ENCODE results near the gene B4GALT6.

The B4GALT6 gene

GRCh38 chr18:31611511-31611910, 72.9 kb downstream of the B4GALT6 start:
- H3K36me3 Mint-ChIP-seq = no peaks in the 10 kb centered on the region
- H3K4me1 Mint-ChIP-seq (ENCODE audit: low read depth) = no peaks in the 10 kb centered on the region
- H3K27me3 Mint-ChIP-seq = no peaks in the 10 kb centered on the region
- no peak overlapping the region for H3K27ac Mint-ChIP-seq
- H3K4me3 Mint-ChIP-seq = no peak overlapping the region
- H3K9me3 Mint-ChIP-seq (ENCODE audit: low read depth) = no peaks in the 10 kb centered on the region

GRCh38 chr18:31610286-31611205, 73.8 kb downstream of the B4GALT6 start:
- H3K9me3 Mint-ChIP-seq (ENCODE audit: low read depth) = no peaks in the 10 kb centered on the region
- no peak overlapping the region for H3K27ac Mint-ChIP-seq

DNA sequence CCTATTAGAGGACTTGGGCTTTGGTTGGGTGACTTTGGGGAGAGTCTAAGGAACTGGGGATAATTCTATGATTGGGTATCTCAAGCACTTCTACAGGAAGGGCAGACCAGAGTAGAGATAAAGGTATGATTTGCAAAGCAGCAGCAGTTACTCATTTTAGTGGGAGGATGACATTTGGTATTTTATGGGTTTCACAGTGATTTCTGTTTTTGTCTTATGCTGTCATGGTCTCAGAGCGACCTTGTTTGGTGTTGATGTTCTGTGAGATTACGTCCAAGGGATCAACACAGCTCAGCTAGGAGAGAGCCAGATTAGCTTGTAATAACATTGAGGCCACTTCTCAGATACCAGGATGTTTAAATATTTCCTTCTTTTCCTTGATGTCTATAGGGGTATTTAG, 74.5 kb downstream of the B4GALT6 start:
- Mint-ChIP-seq H3K4me1 (ENCODE audit: low read depth) (no peaks in the 10 kb centered on the region), H3K27ac (no peak overlapping the region), H3K4me3 (no peak overlapping the region), H3K27me3 (no peaks in the 10 kb centered on the region), H3K36me3 (no peaks in the 10 kb centered on the region), H3K9me3 (ENCODE audit: low read depth) (no peaks in the 10 kb centered on the region)

More at GRCh38 chr18:31610286-31611205, 73.8 kb downstream of the B4GALT6 start:
- Mint-ChIP-seq H3K4me1 (ENCODE audit: low read depth) (no peaks in the 10 kb centered on the region), H3K4me3 (no peak overlapping the region), H3K36me3 (no peaks in the 10 kb centered on the region), H3K27me3 (no peaks in the 10 kb centered on the region)

- Mint-ChIP-seq H3K4me1 (ENCODE audit: low read depth) (no peaks in the 10 kb centered on the region), H3K4me3 (no peak overlapping the region), H3K27ac (no peak overlapping the region), H3K27me3 (peaks cover 4% of the 10 kb centered on the region), H3K36me3 (no peaks in the 10 kb centered on the region), H3K9me3 (ENCODE audit: low read depth) (no peaks in the 10 kb centered on the region)
These were observed 77.0 kb downstream of the B4GALT6 start for GRCh38 chr18:31607384-31607783.

- H3K27ac Mint-ChIP-seq = no peak overlapping the region
- no peaks in the 10 kb centered on the region for H3K36me3 Mint-ChIP-seq
- no peaks in the 10 kb centered on the region for H3K9me3 Mint-ChIP-seq (ENCODE audit: low read depth)
- no peak overlapping the region for H3K4me3 Mint-ChIP-seq
- no peaks in the 10 kb centered on the region for H3K4me1 Mint-ChIP-seq (ENCODE audit: low read depth)
- H3K27me3 Mint-ChIP-seq = peaks cover 4% of the 10 kb centered on the region
These were observed 78.1 kb downstream of the B4GALT6 start for GRCh38 chr18:31606265-31606664.

DNA sequence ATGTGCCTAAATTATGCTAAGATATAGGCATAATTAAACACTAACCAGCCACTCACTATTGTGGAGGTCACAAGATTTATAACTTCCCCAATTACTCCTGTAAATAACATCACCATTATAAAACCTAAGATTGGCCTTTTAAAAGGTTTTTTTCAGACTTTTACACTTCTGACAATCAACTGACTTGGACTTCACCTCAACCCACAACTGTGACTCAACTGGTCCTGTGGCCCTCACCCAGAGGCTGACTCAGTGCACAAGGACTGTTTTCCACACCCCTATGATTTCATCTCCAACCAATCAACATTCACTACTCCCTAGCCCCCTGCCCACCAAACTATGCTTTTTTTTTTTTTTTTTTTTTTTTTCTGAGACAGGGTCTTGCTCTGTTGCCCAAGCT, 81.1 kb downstream of the B4GALT6 start:
- no peaks in the 10 kb centered on the region for H3K36me3 Mint-ChIP-seq

GRCh38 chr18:31598021-31598805, 86.2 kb downstream of the B4GALT6 start:
- H3K9me3 Mint-ChIP-seq (ENCODE audit: low read depth) = no peaks in the 10 kb centered on the region
- no peaks in the 10 kb centered on the region for H3K27me3 Mint-ChIP-seq
- H3K27ac Mint-ChIP-seq = no peak overlapping the region
- H3K4me1 Mint-ChIP-seq (ENCODE audit: low read depth) = no peaks in the 10 kb centered on the region
- no peaks in the 10 kb centered on the region for H3K36me3 Mint-ChIP-seq
- no peak overlapping the region for H3K4me3 Mint-ChIP-seq

More for the DNA sequence above, 81.1 kb downstream of the B4GALT6 start:
- Mint-ChIP-seq H3K27me3 (peaks cover 4% of the 10 kb centered on the region), H3K4me3 (no peak overlapping the region), H3K9me3 (ENCODE audit: low read depth) (no peaks in the 10 kb centered on the region), H3K4me1 (ENCODE audit: low read depth) (no peaks in the 10 kb centered on the region), H3K27ac (no peak overlapping the region)

DNA sequence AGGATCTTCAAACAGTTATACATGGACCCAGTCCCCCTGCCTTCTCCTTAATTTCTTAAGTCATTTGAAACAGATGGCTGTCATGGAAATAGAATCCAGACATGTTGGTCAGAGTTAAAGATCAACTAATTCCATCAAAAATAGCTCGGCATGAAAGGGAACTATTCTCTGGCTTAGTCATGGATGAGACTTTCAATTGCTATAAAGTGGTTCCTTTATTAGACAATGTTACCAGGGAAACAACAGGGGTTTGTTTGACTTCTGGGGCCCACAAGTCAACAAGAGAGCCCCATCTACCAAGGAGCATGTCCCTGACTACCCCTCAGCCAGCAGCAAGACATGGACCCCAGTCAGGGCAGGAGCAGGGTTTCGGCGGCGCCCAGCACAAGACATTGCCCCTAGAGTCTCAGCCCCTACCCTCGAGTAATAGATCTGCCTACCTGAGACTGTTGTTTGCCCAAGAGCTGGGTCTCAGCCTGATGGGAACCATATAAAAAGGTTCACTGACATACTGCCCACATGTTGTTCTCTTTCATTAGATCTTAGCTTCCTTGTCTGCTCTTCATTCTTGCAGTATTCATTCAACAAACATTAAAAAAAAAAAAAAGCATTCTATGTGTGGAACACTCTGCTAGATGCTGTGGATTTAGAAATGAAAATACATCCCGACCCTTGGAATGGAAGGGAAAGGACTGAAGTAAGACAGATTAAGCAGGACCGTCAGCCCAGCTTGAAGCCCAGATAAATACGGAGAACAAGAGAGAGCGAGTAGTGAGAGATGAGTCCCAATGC, 88.1 kb downstream of the B4GALT6 start:
- Mint-ChIP-seq H3K4me1 (ENCODE audit: low read depth) (no peaks in the 10 kb centered on the region), H3K36me3 (no peaks in the 10 kb centered on the region), H3K4me3 (no peak overlapping the region), H3K27ac (no peak overlapping the region), H3K9me3 (ENCODE audit: low read depth) (no peaks in the 10 kb centered on the region), H3K27me3 (no peaks in the 10 kb centered on the region)

- Mint-ChIP-seq H3K27me3 (no peaks in the 10 kb centered on the region), H3K9me3 (ENCODE audit: low read depth) (no peaks in the 10 kb centered on the region), H3K36me3 (no peaks in the 10 kb centered on the region)
These were observed 89.1 kb downstream of the B4GALT6 start for GRCh38 chr18:31595121-31595771.

GRCh38 chr18:31592506-31593157, 91.7 kb downstream of the B4GALT6 start:
- Mint-ChIP-seq H3K27ac (no peak overlapping the region), H3K4me1 (ENCODE audit: low read depth) (no peaks in the 10 kb centered on the region), H3K36me3 (no peaks in the 10 kb centered on the region), H3K27me3 (no peaks in the 10 kb centered on the region), H3K9me3 (ENCODE audit: low read depth) (no peaks in the 10 kb centered on the region), H3K4me3 (no peak overlapping the region)

More at GRCh38 chr18:31595121-31595771, 89.1 kb downstream of the B4GALT6 start:
- no peak overlapping the region for H3K4me3 Mint-ChIP-seq
- H3K27ac Mint-ChIP-seq = no peak overlapping the region
- no peaks in the 10 kb centered on the region for H3K4me1 Mint-ChIP-seq (ENCODE audit: low read depth)

DNA sequence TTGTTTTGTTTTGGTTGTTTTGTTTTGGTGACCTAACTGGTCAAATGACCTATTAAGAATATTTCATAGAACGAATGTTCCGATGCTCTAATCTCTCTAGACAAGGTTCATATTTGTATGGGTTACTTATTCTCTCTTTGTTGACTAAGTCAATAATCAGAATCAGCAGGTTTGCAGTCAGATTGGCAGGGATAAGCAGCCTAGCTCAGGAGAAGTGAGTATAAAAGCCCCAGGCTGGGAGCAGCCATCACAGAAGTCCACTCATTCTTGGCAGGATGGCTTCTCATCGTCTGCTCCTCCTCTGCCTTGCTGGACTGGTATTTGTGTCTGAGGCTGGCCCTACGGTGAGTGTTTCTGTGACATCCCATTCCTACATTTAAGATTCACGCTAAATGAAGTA, 92.8 kb downstream of the B4GALT6 start, which contains the start of gene TTR:
TSS of gene TTR (plus strand) at position 250 of the 400 bp plus-strand sequence. CDS start at position 276, 26 bp downstream.
- H3K27ac Mint-ChIP-seq = no peak within 1 kb of the TSS
- H3K9me3 Mint-ChIP-seq (ENCODE audit: low read depth) = no peaks in the 10 kb centered on the region
- H3K4me3 Mint-ChIP-seq = no peak within 1 kb of the TSS
- H3K27me3 Mint-ChIP-seq = no peaks in the 10 kb centered on the region
- no peaks in the 10 kb centered on the region for H3K36me3 Mint-ChIP-seq
- H3K4me1 Mint-ChIP-seq (ENCODE audit: low read depth) = no peaks in the 10 kb centered on the region

DNA sequence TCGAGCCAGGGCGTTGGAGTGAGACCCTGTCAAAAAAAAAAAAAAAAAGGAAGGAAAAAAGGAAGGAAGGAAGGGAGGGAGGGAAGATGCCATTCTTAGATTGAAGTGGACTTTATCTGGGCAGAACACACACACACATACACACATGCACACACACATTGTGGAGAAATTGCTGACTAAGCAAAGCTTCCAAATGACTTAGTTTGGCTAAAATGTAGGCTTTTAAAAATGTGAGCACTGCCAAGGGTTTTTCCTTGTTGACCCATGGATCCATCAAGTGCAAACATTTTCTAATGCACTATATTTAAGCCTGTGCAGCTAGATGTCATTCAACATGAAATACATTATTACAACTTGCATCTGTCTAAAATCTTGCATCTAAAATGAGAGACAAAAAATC, 93.3 kb downstream of the B4GALT6 start:
- no peaks in the 10 kb centered on the region for H3K4me1 Mint-ChIP-seq (ENCODE audit: low read depth)
- H3K4me3 Mint-ChIP-seq = no peak overlapping the region
- no peak overlapping the region for H3K27ac Mint-ChIP-seq
- H3K27me3 Mint-ChIP-seq = peaks cover 1% of the 10 kb centered on the region
- no peaks in the 10 kb centered on the region for H3K9me3 Mint-ChIP-seq (ENCODE audit: low read depth)
- no peaks in the 10 kb centered on the region for H3K36me3 Mint-ChIP-seq

GRCh38 chr18:31590570-31590969, 93.8 kb downstream of the B4GALT6 start:
- H3K27ac Mint-ChIP-seq = no peak overlapping the region

GRCh38 chr18:31587529-31587928, 96.9 kb downstream of the B4GALT6 start:
- Mint-ChIP-seq H3K36me3 (no peaks in the 10 kb centered on the region), H3K27me3 (peaks cover 1% of the 10 kb centered on the region), H3K4me1 (ENCODE audit: low read depth) (no peaks in the 10 kb centered on the region), H3K4me3 (no peak overlapping the region), H3K9me3 (ENCODE audit: low read depth) (no peaks in the 10 kb centered on the region), H3K27ac (no peak overlapping the region)

More at GRCh38 chr18:31590570-31590969, 93.8 kb downstream of the B4GALT6 start:
- no peaks in the 10 kb centered on the region for H3K4me1 Mint-ChIP-seq (ENCODE audit: low read depth)
- peaks cover 1% of the 10 kb centered on the region for H3K27me3 Mint-ChIP-seq
- no peaks in the 10 kb centered on the region for H3K9me3 Mint-ChIP-seq (ENCODE audit: low read depth)
- H3K36me3 Mint-ChIP-seq = no peaks in the 10 kb centered on the region
- H3K4me3 Mint-ChIP-seq = no peak overlapping the region
